Sigmoid colon (tissue), 7 donors: Measurements from ENCODE around the gene CUX1. TPM values are rescaled to one million over a fixed set of nuclear protein-coding genes. Genes with fewer than 3 reads are reported as not detected.

Source experiments
- DNase-seq: peaks from one replicate; pipeline ENCODE4 v3.0.0-alpha.2; 2019
- H3K27ac ChIP-seq, 4 donors: fragments of 200-600 bp; sonication (generic); one replicate each; pipeline ENCODE4 v1.5.1; 2016 to 2019; ENCODE audit warnings: mild to moderate bottlenecking in 1 of 4
- H3K27me3 ChIP-seq, 3 donors: fragments of 200-600 bp; sonication (generic); one replicate each; pipeline ENCODE4 v1.5.1; 2019; ENCODE audit warnings: mild to moderate bottlenecking in 1 of 3
- H3K36me3 ChIP-seq, 4 donors: fragments of 200-600 bp; sonication (generic); one replicate each; pipeline ENCODE4 v1.5.1; 2016 to 2019
- H3K4me1 ChIP-seq, 4 donors: fragments of 200-600 bp; sonication (generic); one replicate each; pipeline ENCODE4 v1.5.1; 2017 to 2019
- H3K4me3 ChIP-seq, 4 donors: fragments of 200-600 bp; sonication (generic); one replicate each; pipeline ENCODE4 v1.5.1; 2017 to 2019; ENCODE audit warnings: mild to moderate bottlenecking in 2 of 4, moderate library complexity in 1 of 4
- H3K9me3 ChIP-seq, 4 donors: fragments of 200-600 bp in 3 of 4; sonication (generic) in 3 of 4; one replicate each; pipeline versions ENCODE4 v1.5.1 to v1.6.1; 2013 to 2019
- EP300 ChIP-seq, 4 donors: sonication (generic); formaldehyde crosslinking; IDR thresholded peaks; one replicate each; pipeline ENCODE4 v1.6.1; 2017; ENCODE audit warnings: antibody characterized with exemption in 4 of 4
- POLR2A ChIP-seq, 2 donors: fragments of 450-650 bp; IDR thresholded peaks; one replicate each; pipeline ENCODE4 v1.6.1; 2016; ENCODE audit warnings: antibody characterized with exemption in 2 of 2, mild to moderate bottlenecking in 2 of 2, moderate library complexity in 2 of 2
- POLR2AphosphoS5 ChIP-seq, 4 donors: sonication (generic); formaldehyde crosslinking; IDR thresholded peaks; one replicate each; pipeline ENCODE4 v1.6.1; 2017; ENCODE audit warnings: antibody characterized with exemption in 4 of 4
- WGBS, 2 donors: extraction: QIAGEN DNeasy Blood & Tissue Kit; methylation state at CpG; one replicate each; pipeline ENCODE4 v1.1.7; 2013; 5-methylcytosine and 5-hydroxymethylcytosine counted together
- intact Hi-C: fragments of 100-400 bp; cut with DNase I; formaldehyde crosslinking; loops from one replicate; pipeline ENCODE4 v1.15.1; 2023
- polyA plus RNA-seq, 3 donors: library from polyadenylated mRNA; stranded (reverse); fragments of 200-250 nt; gene quantifications; one replicate each; pipeline ENCODE4 v1.2.3, GENCODE V29; 2013
- total RNA-seq, 4 donors: library from RNA; depleted of rRNA; stranded (reverse); fragments of >200 nt; gene quantifications; one replicate each; pipeline ENCODE4 v1.1.0, GENCODE V29; 2016
- TF ChIP-seq, protein P1 (sequence below), 4 experiments: fragments of 450-650 bp in 3 of 4; fragments of 200-600 bp in 1 of 4; IDR thresholded peaks; one replicate each; pipeline ENCODE4 v1.5.1; 2016 to 2019; ENCODE audit warnings: antibody characterized with exemption in 4 of 4, mild to moderate bottlenecking in 3 of 4, moderate library complexity in 2 of 4
- donor health status: healthy with polysubstance abuse.
- donor health status: Bipolar disorder and iron deficiency.
- donor health status: healthy.

CUX1 gene
- total and polyA plus RNA-seq, 7 donors = 46.7 to 127 (median 49.9) TPM

GRCh38 chr7:102201576-102201975 is 384.1 kb downstream of the CUX1 start:
- WGBS, 2 donors = 97 to 98% methylated on average over 27 of the region's 27 CpGs
- Histone ChIP-seq H3K4me1 (no peaks in the 10 kb centered on the region), H3K36me3 (peaks cover 32 to 99% (median 59%) of the 10 kb centered on the region in 4 donors), H3K4me3 (no peak overlapping the region), H3K9me3 (no peaks in the 10 kb centered on the region), H3K27ac (no peak overlapping the region), H3K27me3 (no peaks in the 10 kb centered on the region)
- intact Hi-C loops = no loop called here
- TF ChIP-seq EP300 (IDR thresholded peaks at IDR 0.05) (no peak), POLR2A (IDR thresholded peaks at IDR 0.05) (no peak), POLR2AphosphoS5 (IDR thresholded peaks at IDR 0.05) (no peak)
- TF ChIP-seq, protein P1, sequence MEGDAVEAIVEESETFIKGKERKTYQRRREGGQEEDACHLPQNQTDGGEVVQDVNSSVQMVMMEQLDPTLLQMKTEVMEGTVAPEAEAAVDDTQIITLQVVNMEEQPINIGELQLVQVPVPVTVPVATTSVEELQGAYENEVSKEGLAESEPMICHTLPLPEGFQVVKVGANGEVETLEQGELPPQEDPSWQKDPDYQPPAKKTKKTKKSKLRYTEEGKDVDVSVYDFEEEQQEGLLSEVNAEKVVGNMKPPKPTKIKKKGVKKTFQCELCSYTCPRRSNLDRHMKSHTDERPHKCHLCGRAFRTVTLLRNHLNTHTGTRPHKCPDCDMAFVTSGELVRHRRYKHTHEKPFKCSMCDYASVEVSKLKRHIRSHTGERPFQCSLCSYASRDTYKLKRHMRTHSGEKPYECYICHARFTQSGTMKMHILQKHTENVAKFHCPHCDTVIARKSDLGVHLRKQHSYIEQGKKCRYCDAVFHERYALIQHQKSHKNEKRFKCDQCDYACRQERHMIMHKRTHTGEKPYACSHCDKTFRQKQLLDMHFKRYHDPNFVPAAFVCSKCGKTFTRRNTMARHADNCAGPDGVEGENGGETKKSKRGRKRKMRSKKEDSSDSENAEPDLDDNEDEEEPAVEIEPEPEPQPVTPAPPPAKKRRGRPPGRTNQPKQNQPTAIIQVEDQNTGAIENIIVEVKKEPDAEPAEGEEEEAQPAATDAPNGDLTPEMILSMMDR (IDR thresholded peaks at IDR 0.05) = no peak
- DNase-seq = no peak

GRCh38 chr7:102202556-102202955 is 385.1 kb downstream of the CUX1 start:
- intact Hi-C loops = no loop called here

DNA sequence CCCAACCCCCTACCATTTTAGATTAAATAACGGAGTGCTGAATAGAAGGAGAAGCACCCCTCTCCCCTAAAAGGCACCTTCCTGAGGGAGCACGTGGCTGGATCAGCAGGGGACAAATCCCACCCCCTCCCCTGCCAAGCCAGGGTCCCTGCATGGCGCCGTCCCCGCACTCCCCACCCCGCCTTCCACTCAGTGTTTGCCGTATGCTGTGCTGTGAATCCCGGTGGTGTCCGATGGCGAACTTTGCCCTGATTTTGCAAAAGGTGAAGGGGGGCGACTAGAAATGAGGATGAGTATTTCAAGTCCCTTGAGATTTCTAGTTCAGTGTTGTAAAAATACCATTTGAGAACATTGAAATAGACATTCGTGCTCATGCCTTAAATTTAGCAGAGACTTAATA is 385.8 kb downstream of the CUX1 start:
- WGBS, 2 donors = 91 to 92% methylated on average over 12 of the region's 12 CpGs
- no peak for TF ChIP-seq EP300 (IDR thresholded peaks at IDR 0.05)
- TF ChIP-seq, protein P1 (IDR thresholded peaks at IDR 0.05) = no peak
- no peak for TF ChIP-seq POLR2AphosphoS5 (IDR thresholded peaks at IDR 0.05)
- no peak for TF ChIP-seq POLR2A (IDR thresholded peaks at IDR 0.05)
- H3K27me3 ChIP-seq = no peaks in the 10 kb centered on the region
- DNase-seq = no peak
- H3K4me1 ChIP-seq = no peaks in the 10 kb centered on the region
- H3K27ac ChIP-seq = no peak overlapping the region
- no peak overlapping the region for H3K4me3 ChIP-seq
- H3K9me3 ChIP-seq = no peaks in the 10 kb centered on the region
- intact Hi-C loops = no loop called here
- peaks cover 32 to 93% (median 48%) of the 10 kb centered on the region in 4 donors for H3K36me3 ChIP-seq

More at GRCh38 chr7:102202556-102202955, 385.1 kb downstream of the CUX1 start:
- no peaks in the 10 kb centered on the region for H3K9me3 ChIP-seq
- no peak overlapping the region for H3K27ac ChIP-seq
- 92 to 96% methylated on average over 6 of the region's 6 CpGs for WGBS, 2 donors
- H3K27me3 ChIP-seq = no peaks in the 10 kb centered on the region
- TF ChIP-seq EP300 (IDR thresholded peaks at IDR 0.05) (no peak), POLR2AphosphoS5 (IDR thresholded peaks at IDR 0.05) (no peak), POLR2A (IDR thresholded peaks at IDR 0.05) (no peak)
- TF ChIP-seq, protein P1 (IDR thresholded peaks at IDR 0.05) = no peak
- no peak overlapping the region for H3K4me3 ChIP-seq
- peaks cover 32 to 95% (median 51%) of the 10 kb centered on the region in 4 donors for H3K36me3 ChIP-seq
- no peak for DNase-seq
- no peaks in the 10 kb centered on the region for H3K4me1 ChIP-seq

- 96 to 98% methylated on average over 16 of the region's 16 CpGs for WGBS, 2 donors
- Histone ChIP-seq H3K9me3 (no peaks in the 10 kb centered on the region), H3K36me3 (peaks cover 32 to 94% (median 45%) of the 10 kb centered on the region in 4 donors), H3K27ac (no peak overlapping the region), H3K4me3 (no peak overlapping the region), H3K4me1 (no peaks in the 10 kb centered on the region), H3K27me3 (no peaks in the 10 kb centered on the region)
- intact Hi-C loops = no loop called here
- TF ChIP-seq POLR2A (IDR thresholded peaks at IDR 0.05) = no peak
- no peak for TF ChIP-seq EP300 (IDR thresholded peaks at IDR 0.05)
- TF ChIP-seq, protein P1 (IDR thresholded peaks at IDR 0.05) = no peak
- no peak for TF ChIP-seq POLR2AphosphoS5 (IDR thresholded peaks at IDR 0.05)
- DNase-seq = no peak
Observed at GRCh38 chr7:102204212-102204611, 386.8 kb downstream of the CUX1 start.

GRCh38 chr7:102205915-102206314 is 388.5 kb downstream of the CUX1 start:
- 95% methylated on average over 15 of the region's 15 CpGs for WGBS, 2 donors
- DNase-seq = no peak
- no peak overlapping the region for H3K27ac ChIP-seq
- no peaks in the 10 kb centered on the region for H3K27me3 ChIP-seq
- H3K4me3 ChIP-seq = no peak overlapping the region
- no peaks in the 10 kb centered on the region for H3K4me1 ChIP-seq
- intact Hi-C loops = no loop called here
- no peaks in the 10 kb centered on the region for H3K9me3 ChIP-seq
- peaks cover 32 to 94% (median 44%) of the 10 kb centered on the region in 4 donors for H3K36me3 ChIP-seq
- TF ChIP-seq EP300 (IDR thresholded peaks at IDR 0.05) = no peak
- no peak for TF ChIP-seq POLR2AphosphoS5 (IDR thresholded peaks at IDR 0.05)
- TF ChIP-seq, protein P1 (IDR thresholded peaks at IDR 0.05) = no peak
- no peak for TF ChIP-seq POLR2A (IDR thresholded peaks at IDR 0.05)
